B cell (primary cell): Measurements from ENCODE around the gene SRA1. TPM values are rescaled to one million over a fixed set of nuclear protein-coding genes. Genes with fewer than 3 reads are reported as not detected.
"Not testable (repeated sequence)": the region's sequence is repeated elsewhere in the genome, so short reads cannot be mapped to it uniquely, and the experiment has no call there.

Experiments
- ATAC-seq: fragments of 200-7000 bp; cut with Tn5 transposase; one replicate; pipeline ENCODE4 v1.10.0; 2021; ENCODE audit warnings: low read depth, mild to moderate bottlenecking, moderate number of reproducible peaks, moderate library complexity
- CTCF ChIA-PET: fragments of 350-600 bp; sonication (Branson Sonifier 250); formaldehyde crosslinking; loops from one replicate; lab custom pipeline; 2021; ENCODE audit warnings: antibody characterized with exemption, inconsistent platforms; lab: Charles Lee
- POLR2A ChIA-PET: fragments of 350-600 bp; sonication (Branson Sonifier 250); formaldehyde crosslinking; loops from one replicate; lab custom pipeline; 2021; ENCODE audit warnings: antibody characterized with exemption; lab: Charles Lee
- DNase-seq: peaks from one replicate; pipeline ENCODE4 v3.0.0; 2013
- H2AFZ ChIP-seq: 2 replicates; pipeline ENCODE4 v1.6.1; 2012; ENCODE audit warnings: mild to moderate bottlenecking, low read depth, low read length; ENCODE audit not compliant: insufficient read depth, poor library complexity, severe bottlenecking
- H3K27ac ChIP-seq, 2 donors: 1 replicate in 1 of 2; 2 replicates in 1 of 2; pipeline ENCODE4 v1.5.1; 2012 to 2013; ENCODE audit warnings: low read length in 2 of 2, mild to moderate bottlenecking in 2 of 2, moderate library complexity in 1 of 2
- H3K27me3 ChIP-seq, 4 experiments: fragments of 200-600 bp in 1 of 4; sonication (generic) in 1 of 4; replicated peaks in 1 of 4; 1 replicate in 2 of 4; 2 replicates in 2 of 4; pipeline versions ENCODE4 v1.6.1 to v1.7.0; 2013 to 2016; ENCODE audit warnings: low read length in 3 of 4, mild to moderate bottlenecking in 2 of 4, mixed read lengths in 1 of 4, moderate library complexity in 1 of 4; ENCODE audit not compliant: insufficient read depth in 4 of 4, control insufficient read depth in 3 of 4; ENCODE audit errors: control extremely low read depth in 1 of 4
- H3K36me3 ChIP-seq, 2 experiments: replicated peaks in 1 of 2; 1 replicate in 1 of 2; 2 replicates in 1 of 2; pipeline versions ENCODE4 v1.6.1 to v1.7.1; 2013; ENCODE audit warnings: low read length in 1 of 2; ENCODE audit not compliant: insufficient read depth in 2 of 2, control insufficient read depth in 1 of 2; ENCODE audit errors: control extremely low read depth in 1 of 2, extremely low read depth in 1 of 2
- H3K4me1 ChIP-seq, 2 donors: fragments of 200-600 bp in 1 of 2; sonication (generic) in 1 of 2; 1 replicate in 1 of 2; 2 replicates in 1 of 2; pipeline versions ENCODE4 v1.5.1 to v1.6.1; 2013 to 2017; ENCODE audit warnings: low read length in 2 of 2; ENCODE audit not compliant: control insufficient read depth in 2 of 2, insufficient read depth in 2 of 2
- H3K4me2 ChIP-seq: replicated peaks from 2 replicates; pipeline ENCODE3; 2012; ENCODE audit warnings: mild to moderate bottlenecking, low read depth, low read length; ENCODE audit not compliant: poor library complexity, severe bottlenecking
- H3K4me3 ChIP-seq, 5 experiments: fragments of 200-600 bp in 1 of 5; sonication (generic) in 1 of 5; 1 replicate in 3 of 5; 2 replicates in 2 of 5; pipeline versions ENCODE4 v1.5.1 to v1.7.0; 2011 to 2016; ENCODE audit warnings: low read length in 4 of 5, mild to moderate bottlenecking in 4 of 5, low read depth in 2 of 5, control low read depth in 1 of 5, moderate library complexity in 1 of 5; ENCODE audit not compliant: insufficient read depth in 1 of 5; ENCODE audit errors: control extremely low read depth in 1 of 5, extremely low read depth in 1 of 5
- H3K79me2 ChIP-seq: fragments of 200-600 bp; sonication (generic); one replicate; pipeline ENCODE4 v1.6.0; 2016; ENCODE audit warnings: low read length; ENCODE audit not compliant: control insufficient read depth, insufficient read depth
- H3K9ac ChIP-seq: fragments of 200-600 bp; sonication (generic); 2 replicates; pipeline ENCODE4 v1.6.1; 2017; ENCODE audit warnings: mild to moderate bottlenecking, low read length, moderate library complexity
- H3K9me3 ChIP-seq, 3 donors: one replicate each; pipeline versions ENCODE4 v1.6.1 to v1.7.1; 2013; ENCODE audit warnings: low read length in 2 of 3; ENCODE audit not compliant: control insufficient read depth in 2 of 3, insufficient read depth in 1 of 3; ENCODE audit errors: control extremely low read depth in 1 of 3
- H4K20me1 ChIP-seq: 2 replicates; pipeline ENCODE4 v1.6.0; 2012; ENCODE audit warnings: mild to moderate bottlenecking, low read length; ENCODE audit not compliant: insufficient read depth, control insufficient read depth, poor library complexity, severe bottlenecking
- H3K27ac Mint-ChIP-seq: one replicate; pipeline ENCODE4 v1.8.0; 2021; ENCODE audit warnings: mixed read lengths
- H3K27me3 Mint-ChIP-seq: one replicate; pipeline ENCODE4 v1.8.0; 2021; ENCODE audit warnings: mixed read lengths
- H3K4me1 Mint-ChIP-seq: one replicate; pipeline ENCODE4 v1.8.0; 2021; ENCODE audit warnings: mixed read lengths
- H3K4me3 Mint-ChIP-seq: one replicate; pipeline ENCODE4 v1.8.0; 2021; ENCODE audit warnings: mixed read lengths
- H3K9me3 Mint-ChIP-seq: one replicate; pipeline ENCODE4 v1.8.0; 2022; ENCODE audit warnings: mixed read lengths; ENCODE audit not compliant: insufficient read depth
- EZH2 ChIP-seq: IDR thresholded peaks from 2 replicates; pipeline ENCODE4 v1.6.1; 2012; ENCODE audit warnings: borderline replicate concordance, low read depth, mild to moderate bottlenecking, moderate library complexity, low read length; ENCODE audit not compliant: insufficient read depth, poor library complexity, severe bottlenecking
- WGBS: methylation state at CpG from one replicate; pipeline ENCODE4 v1.1.5; 2013; ENCODE audit warnings: missing lambda C conversion rate; ENCODE audit not compliant: insufficient coverage; 5-methylcytosine and 5-hydroxymethylcytosine counted together
- intact Hi-C: fragments of 100-400 bp; cut with micrococcal nuclease; formaldehyde crosslinking; loops from one replicate; pipeline ENCODE4 v1.10.0; 2022
- polyA plus RNA-seq: library from polyadenylated mRNA; depleted of rRNA; stranded (reverse); fragments of >200 nt; gene quantifications from 2 replicates; pipeline ENCODE4 v1.2.3, GENCODE V29; 2012
- total RNA-seq, 2 donors: library from RNA; stranded (reverse); fragments of 120-200 nt in 1 of 2; gene quantifications; 1 replicate in 1 of 2; 2 replicates in 1 of 2; pipeline versions ENCODE4 v1.2.3 to v1.2.4, GENCODE V29; 2013 to 2022
- TF ChIP-seq, protein P1 (sequence below): fragments of 200-600 bp; IDR thresholded peaks from one replicate; pipeline ENCODE4 v1.8.0; 2022; ENCODE audit warnings: antibody characterized with exemption, mild to moderate bottlenecking

The SRA1 gene
- total and polyA plus RNA-seq, 2 donors (not counting 1 experiment from before 2014, with no cell fraction given) = 23.2 to 25.6 TPM

DNA sequence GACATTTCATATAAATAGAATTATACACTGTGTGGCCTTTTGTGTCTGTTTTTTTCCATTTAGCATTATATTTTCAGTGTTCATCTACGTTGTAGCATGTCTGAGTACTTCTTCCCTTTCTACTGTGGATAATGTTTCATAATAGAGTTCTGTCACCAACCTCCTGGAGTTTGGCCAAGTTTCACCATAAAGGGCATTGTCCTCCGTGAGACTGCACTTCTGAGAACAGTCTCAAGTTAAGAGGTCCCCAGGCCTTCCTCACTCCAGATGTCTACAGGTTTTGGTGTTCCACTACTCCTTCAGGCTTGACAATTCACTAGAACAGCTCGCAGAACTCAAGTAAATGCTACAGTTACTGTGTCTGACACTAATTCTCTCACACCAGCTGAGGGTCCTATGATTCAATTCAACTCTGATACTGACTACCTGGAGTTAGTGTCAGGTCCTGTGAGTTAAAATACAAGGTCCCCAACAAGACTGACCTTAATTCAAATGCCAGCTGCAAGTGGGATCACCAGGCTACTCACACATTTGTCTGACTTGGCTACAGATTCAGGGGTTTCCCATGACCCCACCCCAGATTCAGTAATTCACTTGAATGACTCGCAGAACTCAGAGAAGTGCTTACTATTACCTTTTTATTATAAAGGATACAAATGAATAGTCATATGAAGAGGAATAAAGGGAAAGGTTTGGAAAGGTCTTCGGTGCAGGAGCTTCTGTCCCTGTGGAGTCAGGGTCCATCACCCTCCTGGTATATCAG lies 38.4 kb upstream of the SRA1 start:
- ChIA-PET CTCF (no interaction called here), POLR2A (no interaction called here)
- Mint-ChIP-seq H3K9me3 (no peaks in the 10 kb centered on the region), H3K4me3 (no peak overlapping the region), H3K27me3 (peaks cover 13% of the 10 kb centered on the region), H3K4me1 (no peaks in the 10 kb centered on the region), H3K27ac (no peak overlapping the region)
- Histone ChIP-seq H3K79me2 (no peaks in the 10 kb centered on the region), H3K9me3 (peaks cover 0 to 6% (median 0%) of the 10 kb centered on the region in 3 donors), H3K36me3 (no peaks in the 10 kb centered on the region), H3K27ac (no peak overlapping the region), H3K4me3 (no peak overlapping the region), H3K9ac (no peak overlapping the region), H3K4me1 (no peaks in the 10 kb centered on the region), H2AFZ (no peak overlapping the region), H4K20me1 (no peaks in the 10 kb centered on the region), H3K4me2 (no peak overlapping the region), H3K27me3 (peaks cover 0 to 2% (median 1%) of the 10 kb centered on the region in 4 experiments)
- intact Hi-C loops = no loop called here
- TF ChIP-seq EZH2 = no peak
- TF ChIP-seq, protein P1, sequence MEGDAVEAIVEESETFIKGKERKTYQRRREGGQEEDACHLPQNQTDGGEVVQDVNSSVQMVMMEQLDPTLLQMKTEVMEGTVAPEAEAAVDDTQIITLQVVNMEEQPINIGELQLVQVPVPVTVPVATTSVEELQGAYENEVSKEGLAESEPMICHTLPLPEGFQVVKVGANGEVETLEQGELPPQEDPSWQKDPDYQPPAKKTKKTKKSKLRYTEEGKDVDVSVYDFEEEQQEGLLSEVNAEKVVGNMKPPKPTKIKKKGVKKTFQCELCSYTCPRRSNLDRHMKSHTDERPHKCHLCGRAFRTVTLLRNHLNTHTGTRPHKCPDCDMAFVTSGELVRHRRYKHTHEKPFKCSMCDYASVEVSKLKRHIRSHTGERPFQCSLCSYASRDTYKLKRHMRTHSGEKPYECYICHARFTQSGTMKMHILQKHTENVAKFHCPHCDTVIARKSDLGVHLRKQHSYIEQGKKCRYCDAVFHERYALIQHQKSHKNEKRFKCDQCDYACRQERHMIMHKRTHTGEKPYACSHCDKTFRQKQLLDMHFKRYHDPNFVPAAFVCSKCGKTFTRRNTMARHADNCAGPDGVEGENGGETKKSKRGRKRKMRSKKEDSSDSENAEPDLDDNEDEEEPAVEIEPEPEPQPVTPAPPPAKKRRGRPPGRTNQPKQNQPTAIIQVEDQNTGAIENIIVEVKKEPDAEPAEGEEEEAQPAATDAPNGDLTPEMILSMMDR = no peak
- ATAC-seq (no peak), DNase-seq (no peak)
- WGBS = 35% methylated on average over 2 of the region's 5 CpGs

DNA sequence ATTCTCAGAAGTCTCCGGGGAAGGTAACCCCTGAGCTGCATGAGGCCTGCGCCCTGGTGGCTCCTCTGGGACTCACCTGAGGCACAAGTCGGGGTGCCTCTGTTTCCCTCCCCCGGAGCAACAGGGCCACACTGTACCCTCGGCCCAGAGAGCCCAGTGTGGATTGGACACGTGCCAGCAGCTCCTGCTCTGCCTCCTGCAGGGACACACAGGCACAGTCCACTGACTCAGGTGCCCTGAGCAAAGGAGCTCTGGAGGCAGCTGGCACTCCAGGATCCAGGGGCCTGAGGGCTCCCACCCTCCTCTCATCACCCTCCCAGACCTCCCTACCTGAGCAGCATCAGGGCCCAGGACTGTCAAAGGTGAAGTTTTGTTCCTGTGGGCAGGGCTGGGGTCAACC lies 36.9 kb upstream of the SRA1 start:
- Histone ChIP-seq H2AFZ (no peak overlapping the region), H4K20me1 (no peaks in the 10 kb centered on the region), H3K79me2 (no peaks in the 10 kb centered on the region), H3K27ac (no peak overlapping the region), H3K4me3 (no peak overlapping the region), H3K36me3 (no peaks in the 10 kb centered on the region), H3K9ac (no peak overlapping the region), H3K4me1 (no peaks in the 10 kb centered on the region), H3K4me2 (no peak overlapping the region), H3K9me3 (peaks cover 0 to 6% (median 0%) of the 10 kb centered on the region in 3 donors), H3K27me3 (peaks cover 0 to 2% (median 1%) of the 10 kb centered on the region in 4 experiments)
- Mint-ChIP-seq H3K27ac (no peak overlapping the region), H3K27me3 (peaks cover 13% of the 10 kb centered on the region), H3K4me1 (no peaks in the 10 kb centered on the region), H3K4me3 (no peak overlapping the region), H3K9me3 (no peaks in the 10 kb centered on the region)
- intact Hi-C loops = no loop called here
- TF ChIP-seq EZH2 = no peak
- TF ChIP-seq, protein P1 = no peak
- POLR2A ChIA-PET = no interaction called here
- DNase-seq = no peak
- CTCF ChIA-PET = no interaction called here
- no peak for ATAC-seq
- 89% methylated on average over 6 of the region's 6 CpGs for WGBS

DNA sequence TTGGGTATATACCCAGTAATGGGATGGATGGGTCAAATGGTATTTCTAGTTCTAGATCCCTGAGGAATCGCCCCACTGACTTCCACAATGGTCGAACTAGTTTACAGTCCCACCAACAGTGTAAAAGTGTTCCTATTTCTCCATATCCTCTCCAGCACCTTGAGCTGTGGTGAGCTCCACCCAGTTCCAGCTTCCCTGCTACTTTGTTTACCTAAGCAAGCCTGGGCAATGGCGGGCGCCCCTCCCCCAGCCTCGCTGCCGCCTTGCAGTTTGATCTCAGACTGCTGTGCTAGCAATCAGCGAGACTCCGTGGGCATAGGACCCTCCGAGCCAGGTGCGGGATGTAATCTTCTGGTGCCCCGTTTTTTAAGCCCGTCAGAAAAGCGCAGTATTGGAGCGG lies 35.8 kb upstream of the SRA1 start:
- DNase-seq, H3K4me3 ChIP-seq, H3K4me3 Mint-ChIP-seq, H3K9ac ChIP-seq, H2AFZ ChIP-seq, CTCF ChIA-PET, H3K27ac Mint-ChIP-seq, ATAC-seq, H3K4me1 ChIP-seq, H3K36me3 ChIP-seq, H3K27me3 Mint-ChIP-seq, H3K27me3 ChIP-seq, H3K79me2 ChIP-seq, H3K9me3 ChIP-seq, H3K4me2 ChIP-seq, intact Hi-C loops, H4K20me1 ChIP-seq, H3K27ac ChIP-seq, H3K9me3 Mint-ChIP-seq, H3K4me1 Mint-ChIP-seq: not testable (repeated sequence)
- POLR2A ChIA-PET = interaction anchor here (0.6 kb wide), 1 partner anchor 16 kb away, joined by 3 read pairs; no protein-coding TSS in a partner anchor
- 69% methylated on average over 8 of the region's 14 CpGs for WGBS
